GM12864 (cell line): ENCODE measurements around the gene FBXO41.
A peak's percentile ranks its signal among the peaks of the same experiment; 100 is the strongest.

ENCODE experiments used
- DNase-seq: peaks from one replicate; pipeline ENCODE4 v3.0.0-alpha.2; 2011; ENCODE audit warnings: low read depth
- H3K4me3 ChIP-seq: 2 replicates; pipeline ENCODE4 v1.5.1; 2011; ENCODE audit warnings: mild to moderate bottlenecking, low read depth, low read length, control low read depth
- CTCF ChIP-seq: IDR thresholded peaks from 2 replicates; pipeline ENCODE4 v1.5.1; 2011; ENCODE audit warnings: low read depth, mild to moderate bottlenecking, moderate library complexity, low read length, control low read depth, inconsistent platforms; ENCODE audit errors: missing control alignments

Gene FBXO41

GRCh38 chr2:73272270-73272669, 12.0 kb downstream of the FBXO41 start:
- H3K4me3 ChIP-seq, result no peak overlapping the region
- DNase-seq, result no peak
- TF ChIP-seq CTCF, result no peak

- no peak for DNase-seq
- peak overlapping the region; percentile 48 for H3K4me3 ChIP-seq
- TF ChIP-seq CTCF, result no peak
Observed at GRCh38 chr2:73269686-73270465, 14.4 kb downstream of the FBXO41 start.

- no peak for TF ChIP-seq CTCF
- peak overlapping the region; percentile 48 for H3K4me3 ChIP-seq
- DNase-seq, result no peak
Observed at GRCh38 chr2:73268830-73269685, 15.2 kb downstream of the FBXO41 start.

DNA sequence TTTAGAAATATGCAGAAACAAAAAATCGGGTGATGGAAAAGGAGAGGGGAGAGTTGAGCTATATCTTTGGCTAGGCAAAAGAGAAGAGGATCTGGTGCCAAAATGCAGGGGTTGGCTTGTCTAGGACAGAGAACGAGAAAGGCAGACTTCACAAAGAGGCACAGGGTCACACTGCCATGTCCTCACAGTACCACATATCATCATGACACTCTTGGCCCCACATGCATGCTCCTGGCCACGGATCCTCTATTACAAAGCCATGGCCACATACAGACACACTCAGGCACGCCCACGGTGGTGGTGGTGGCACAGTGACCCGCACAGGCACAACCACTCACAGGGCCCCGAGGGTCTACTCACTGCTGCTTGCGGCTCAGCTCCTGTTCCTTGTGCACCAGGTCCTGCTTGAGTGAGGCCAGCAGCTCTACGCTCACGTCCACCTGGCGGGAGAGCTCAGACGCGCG, 15.9 kb downstream of the FBXO41 start:
- TF ChIP-seq CTCF, result no peak
- DNase-seq, result no peak
- no peak overlapping the region for H3K4me3 ChIP-seq

- no peak overlapping the region for H3K4me3 ChIP-seq
- DNase-seq, result no peak
- TF ChIP-seq CTCF, result no peak
Observed at GRCh38 chr2:73267008-73267407, 17.3 kb downstream of the FBXO41 start.

GRCh38 chr2:73266061-73266901, 18.0 kb downstream of the FBXO41 start:
- DNase-seq, result no peak
- H3K4me3 ChIP-seq, result no peak overlapping the region
- TF ChIP-seq CTCF, result no peak
